Dermis blood vessel endothelial cell (primary cell): ENCODE measurements around the gene ZCCHC8. TPM values are rescaled to one million over a fixed set of nuclear protein-coding genes. Genes with fewer than 3 reads are reported as not detected.
"Not testable (repeated sequence)": the region's sequence is repeated elsewhere in the genome, so short reads cannot be mapped to it uniquely, and the experiment has no call there.

Source experiments
- DNase-seq: peaks from one replicate; pipeline ENCODE4 v3.0.0; 2010
- total RNA-seq: library from RNA; depleted of rRNA; stranded (reverse); fragments of >200 nt; gene quantifications from 2 replicates; pipeline ENCODE4 v1.2.3, GENCODE V29; 2014

The ZCCHC8 gene
- total RNA-seq, 1 donor from 2014 or later, result 20.1 TPM

DNA sequence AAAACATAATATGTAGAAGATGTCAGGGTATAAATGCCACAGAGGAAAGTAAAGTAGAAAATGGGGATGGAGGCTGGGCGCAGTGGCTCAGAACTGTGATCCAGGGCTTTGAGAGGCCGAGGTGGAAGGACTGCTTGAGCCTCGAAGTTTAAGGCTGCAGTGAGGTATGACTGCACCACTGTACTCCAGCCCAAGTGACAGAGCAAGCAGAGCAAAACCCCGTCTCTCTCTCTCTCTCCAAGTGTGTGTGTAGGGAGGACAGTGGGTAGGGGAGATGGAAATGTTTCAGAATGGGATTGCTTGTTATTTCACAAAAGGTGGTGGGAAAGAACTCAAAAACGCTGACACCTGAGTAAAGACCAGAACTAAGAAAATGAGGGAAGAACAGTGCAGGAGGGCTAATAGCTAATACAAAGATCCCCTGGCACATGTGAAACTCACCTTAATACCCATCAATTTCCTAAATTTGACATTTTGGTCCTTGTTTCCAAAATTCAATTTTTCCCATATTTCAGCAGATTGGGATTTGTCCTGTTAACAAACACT is 5.7 kb upstream of the ZCCHC8 start:
- DNase-seq, result no peak

GRCh38 chr12:122505419-122506051 is 4.8 kb upstream of the ZCCHC8 start:
- no peak for DNase-seq

- no peak for DNase-seq
Observed at GRCh38 chr12:122503783-122504590, 3.3 kb upstream of the ZCCHC8 start.

GRCh38 chr12:122503147-122503751 is 2.5 kb upstream of the ZCCHC8 start:
- no peak for DNase-seq

- no peak for DNase-seq
Observed at GRCh38 chr12:122501489-122501989, 807 bp upstream of the ZCCHC8 start.

GRCh38 chr12:122499991-122500684 is 594 bp downstream of the ZCCHC8 start:
- peak; percentile 68 for DNase-seq

- DNase-seq, result no peak
Observed at GRCh38 chr12:122495258-122495657, 5.5 kb downstream of the ZCCHC8 start.

- DNase-seq, result not testable (repeated sequence)
Observed at GRCh38 chr12:122493222-122493621, 7.5 kb downstream of the ZCCHC8 start.

- no peak for DNase-seq
Observed at GRCh38 chr12:122491991-122492390, 8.7 kb downstream of the ZCCHC8 start.

DNA sequence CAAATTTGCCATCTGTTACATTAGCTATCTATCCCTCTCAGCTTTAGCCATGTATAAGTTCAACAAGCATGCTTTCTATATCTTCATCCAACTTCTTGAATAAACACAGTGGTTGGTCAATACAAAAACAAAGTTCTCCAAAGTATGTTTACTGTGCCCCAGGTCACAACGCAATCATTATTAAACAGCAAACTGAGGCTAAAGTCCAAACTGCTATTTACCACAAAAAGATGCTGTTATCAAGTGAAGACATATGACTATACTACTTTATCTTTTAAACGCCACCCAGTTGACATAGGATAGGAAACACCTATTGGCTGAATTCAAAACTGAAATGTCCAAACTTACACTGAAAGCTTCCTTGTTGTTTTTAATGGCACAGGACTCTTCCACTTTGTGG is 11.7 kb downstream of the ZCCHC8 start:
- no peak for DNase-seq

DNA sequence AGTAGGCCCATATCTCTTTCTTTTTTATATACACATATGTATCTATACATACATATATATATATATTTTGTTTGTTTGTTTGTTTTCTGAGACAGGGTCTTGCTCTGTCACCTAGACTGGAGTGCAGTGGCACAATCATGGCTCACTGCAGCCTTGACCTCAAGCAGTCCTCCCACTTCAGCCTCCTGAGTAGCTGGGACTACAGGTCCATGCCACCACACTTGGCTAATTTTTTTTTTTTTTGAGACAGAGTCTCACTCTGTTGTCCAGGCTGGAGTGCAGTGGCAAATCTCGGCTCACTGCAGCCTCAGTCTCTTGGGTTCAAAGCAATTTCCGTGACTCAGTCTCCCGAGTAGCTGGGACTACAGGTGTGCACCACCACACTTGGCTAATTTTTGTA is 12.9 kb downstream of the ZCCHC8 start:
- not testable (repeated sequence) for DNase-seq

GRCh38 chr12:122486805-122487426 is 13.8 kb downstream of the ZCCHC8 start:
- DNase-seq, result no peak

- not testable (repeated sequence) for DNase-seq
Observed at GRCh38 chr12:122486360-122486759, 14.4 kb downstream of the ZCCHC8 start.

DNA sequence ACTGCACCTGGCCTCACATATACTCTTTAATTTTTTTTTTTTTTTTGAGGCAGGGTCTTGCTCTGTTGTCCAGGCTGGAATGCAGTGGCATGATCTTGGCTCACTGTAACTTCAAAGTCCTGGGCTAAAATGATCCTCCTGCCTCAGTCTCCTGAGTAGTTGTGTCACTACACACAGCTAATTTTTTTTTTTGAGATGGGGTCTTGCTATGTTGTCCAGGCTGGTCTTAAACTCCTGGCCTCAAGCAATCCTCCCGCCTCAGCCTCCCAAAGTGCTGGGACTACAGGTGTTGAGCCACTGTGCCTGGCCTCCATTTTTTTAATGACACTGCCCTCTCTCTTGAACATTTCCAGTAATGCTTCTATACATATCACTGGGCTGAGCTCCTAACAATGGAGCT is 16.3 kb downstream of the ZCCHC8 start:
- not testable (repeated sequence) for DNase-seq

DNA sequence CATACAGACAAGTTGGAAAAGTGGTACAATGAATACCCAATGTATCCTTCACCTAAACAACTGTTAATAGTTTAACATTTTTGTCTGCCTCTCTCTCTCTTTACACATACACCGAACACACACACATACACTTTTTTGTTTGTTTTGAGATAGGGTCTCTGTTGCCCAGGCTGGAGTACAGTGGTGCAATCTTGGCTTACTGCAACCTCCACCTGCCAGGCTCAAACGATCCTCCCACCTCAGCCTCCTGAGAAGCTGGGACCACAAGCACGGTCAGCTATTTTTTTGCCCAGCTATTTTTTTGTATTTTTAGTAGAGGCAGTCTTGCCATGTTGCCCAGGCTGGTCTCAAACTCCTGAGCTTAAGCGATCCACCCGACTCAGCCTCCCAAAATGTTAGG is 16.8 kb downstream of the ZCCHC8 start:
- DNase-seq, result no peak

DNA sequence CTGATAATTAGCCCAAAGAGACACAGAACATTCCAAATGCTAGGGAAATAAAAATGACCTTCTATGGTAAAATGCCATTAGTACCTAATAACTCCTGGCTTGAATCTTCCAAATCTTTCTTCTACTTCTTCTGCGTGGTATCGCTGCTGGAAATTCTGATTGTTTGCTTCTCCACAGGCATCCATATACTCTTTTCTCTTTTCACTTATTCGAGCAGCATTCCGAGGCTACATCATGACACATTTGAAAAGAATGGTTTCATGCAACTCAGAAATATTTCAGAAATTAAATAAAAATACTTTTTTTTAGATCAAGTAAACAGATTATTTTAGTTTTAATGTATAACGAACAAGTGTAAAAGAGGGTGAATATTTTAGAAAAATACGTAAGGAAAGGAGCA is 18.9 kb downstream of the ZCCHC8 start:
- no peak for DNase-seq

DNA sequence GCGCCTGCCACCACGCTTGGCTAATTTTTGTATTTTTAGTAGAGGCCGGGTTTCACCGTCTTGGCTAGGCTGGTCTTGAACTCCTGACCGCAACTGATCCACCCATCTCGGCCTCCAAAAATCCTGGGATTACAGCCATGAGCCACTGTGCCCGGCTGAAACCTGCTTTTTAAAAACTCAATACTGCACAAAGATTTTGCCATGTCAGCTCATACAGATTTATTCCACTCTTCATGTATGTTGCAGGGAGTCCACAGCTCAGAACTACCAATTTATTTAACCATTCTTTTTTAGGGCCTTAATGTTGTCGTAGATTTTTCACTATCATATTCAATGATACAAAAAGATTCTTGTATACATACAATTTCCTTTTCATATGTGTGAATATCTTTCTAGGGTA is 20.0 kb downstream of the ZCCHC8 start:
- DNase-seq, result no peak

DNA sequence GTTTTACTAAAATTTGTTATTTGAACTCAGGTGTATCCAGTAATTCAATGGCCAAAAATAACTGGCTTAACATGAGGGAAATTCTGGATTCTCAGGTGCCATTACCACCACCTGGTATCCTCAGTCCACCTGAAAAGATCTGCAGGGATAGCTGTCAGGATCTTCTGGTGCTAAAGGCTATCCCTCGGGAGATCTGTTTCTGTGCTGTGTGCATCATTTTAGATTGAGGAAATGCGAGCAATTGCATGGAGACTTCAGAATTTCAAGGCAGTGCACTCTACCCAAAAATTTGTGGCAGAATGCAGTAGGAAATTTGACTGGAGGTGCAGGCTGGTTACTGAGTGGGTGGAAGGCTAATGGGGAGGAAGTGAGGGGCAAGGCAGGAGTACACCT is 26.4 kb downstream of the ZCCHC8 start:
- DNase-seq, result no peak

DNA sequence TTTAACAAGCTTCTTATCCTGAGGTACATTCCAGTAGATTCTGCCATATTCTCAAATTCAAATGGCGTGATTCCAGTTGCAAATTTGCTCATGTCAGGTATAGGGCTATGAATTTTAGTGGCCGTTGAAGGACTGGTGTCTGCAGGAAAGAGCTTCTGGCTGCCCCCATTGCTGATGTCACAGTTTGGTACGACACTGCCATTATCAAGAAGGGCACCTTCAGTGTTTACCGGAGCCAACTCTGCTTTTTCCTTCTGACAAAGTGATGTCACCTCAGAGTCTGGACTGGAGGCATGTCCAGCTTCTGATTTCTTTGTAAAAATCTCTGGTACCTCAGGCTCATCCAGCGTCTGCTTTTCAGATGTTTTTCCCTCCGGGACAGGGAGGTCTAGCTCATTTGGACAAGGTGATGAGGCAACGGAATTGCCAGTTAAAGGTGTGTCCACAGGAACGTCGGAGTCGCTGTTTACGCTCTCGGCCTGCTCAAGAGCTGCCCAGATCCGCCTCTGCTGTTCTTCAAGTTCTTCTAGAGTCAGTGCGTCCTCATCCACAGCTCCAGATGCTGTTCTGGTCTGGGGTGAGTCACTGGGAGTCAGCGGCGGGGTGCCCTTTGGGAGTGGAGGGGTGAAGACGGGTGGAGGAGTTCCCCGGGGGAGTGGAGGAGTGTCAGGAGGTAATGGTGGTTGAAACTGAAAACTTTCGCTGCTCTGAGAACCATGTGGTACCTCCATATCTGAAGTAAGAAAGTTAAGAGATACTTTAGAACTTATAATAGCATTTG is 27.0 kb downstream of the ZCCHC8 start:
- DNase-seq, result no peak

DNA sequence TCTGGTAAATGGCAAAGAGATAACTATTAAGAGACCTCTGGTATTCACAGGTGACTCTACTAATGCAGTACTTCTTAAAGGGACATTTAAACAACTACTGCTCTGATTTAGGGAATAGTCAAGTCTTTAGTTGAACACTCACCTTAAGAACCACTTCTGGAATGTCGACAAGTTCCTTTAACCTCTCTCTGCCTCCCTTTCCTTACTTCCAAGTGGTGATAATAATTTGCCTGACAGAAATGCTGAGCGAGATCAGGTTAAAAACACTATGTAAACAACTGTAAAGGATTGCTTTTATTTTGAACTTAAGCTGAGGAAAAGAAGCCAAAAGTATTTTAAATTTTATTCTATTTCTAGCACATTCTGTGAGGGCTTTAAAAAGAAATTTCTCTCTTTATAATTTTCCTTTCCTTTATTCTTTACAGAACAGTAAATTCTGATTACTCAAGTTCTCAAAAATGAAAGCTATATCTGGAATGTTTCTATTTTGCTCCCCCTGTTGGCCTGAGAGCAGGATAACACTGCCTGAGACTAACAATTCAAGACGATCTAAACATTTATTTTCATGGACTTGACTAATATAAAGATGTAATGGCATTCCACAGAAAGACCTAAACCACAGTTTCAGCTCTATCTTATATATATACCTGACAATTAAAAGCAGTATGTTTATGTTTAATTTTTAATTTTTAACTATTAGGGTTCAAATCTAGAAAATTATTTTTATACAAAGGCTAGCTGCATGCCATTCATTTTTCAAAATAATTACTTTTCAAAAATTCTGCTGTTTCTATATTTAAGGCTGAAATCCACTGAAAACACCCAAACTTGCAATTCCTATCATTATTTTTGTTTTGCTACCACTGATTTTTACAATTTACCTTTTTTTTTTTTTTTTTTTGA is 29.2 kb downstream of the ZCCHC8 start:
- DNase-seq, result peak; percentile 84
